ENCODE measurements around the gene EWSR1. TPM values are rescaled to one million over a fixed set of nuclear protein-coding genes. Genes with fewer than 3 reads are reported as not detected.
A peak's percentile ranks its signal among the peaks of the same experiment; 100 is the strongest.

Gene EWSR1
- polyA plus RNA-seq, 3 donors: 81.2 to 280 (median 136) TPM

DNA sequence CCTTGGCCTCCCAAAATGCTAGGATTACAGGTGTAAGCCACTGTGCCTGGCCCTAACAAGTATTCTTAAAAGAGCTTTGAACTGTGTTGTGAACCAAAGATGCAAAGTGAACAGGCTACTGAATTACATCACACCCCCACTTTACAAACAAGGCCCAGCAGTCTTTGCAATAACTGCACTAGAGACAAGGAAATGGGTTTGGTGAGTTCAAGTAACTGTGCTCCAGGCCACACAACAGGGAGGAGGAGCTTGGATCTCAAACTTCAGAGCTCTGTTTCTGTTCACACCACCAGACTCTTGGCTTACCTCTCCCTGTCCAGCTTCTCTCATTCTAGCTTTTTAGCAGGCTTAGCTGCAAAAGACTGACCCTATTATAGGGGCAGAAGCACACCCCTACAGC, 77.9 kb downstream of the EWSR1 start:
- peaks cover 0 to 1% (median 0%) of the 10 kb centered on the region in 3 donors for H3K27me3 Mint-ChIP-seq (ENCODE audit: low read depth in 3 of 3)
- no peaks in the 10 kb centered on the region for H3K4me1 Mint-ChIP-seq
- Histone ChIP-seq H3K27ac (ENCODE audit: low read depth in 1 of 2, low read length in 2 of 2) (no peak overlapping the region), H3K79me2 (ENCODE audit: insufficient read depth, low read length) (no peaks in the 10 kb centered on the region), H3K27me3 (ENCODE audit: control insufficient read depth in 2 of 2, insufficient read depth in 2 of 2, low read length in 2 of 2) (no peaks in the 10 kb centered on the region), H4K20me1 (ENCODE audit: insufficient read depth, low read length) (peaks cover 53% of the 10 kb centered on the region), H3K4me1 (ENCODE audit: control insufficient read depth in 1 of 2, insufficient read depth in 2 of 2, low read length in 2 of 2) (no peaks in the 10 kb centered on the region), H3K4me2 (replicated peaks; ENCODE audit: extremely low read depth, low read length, poor library complexity, severe bottlenecking) (no peak overlapping the region), H3K9ac (ENCODE audit: insufficient read depth, low read length, poor library complexity, severe bottlenecking) (no peak overlapping the region), H3K9me3 (replicated peaks in 1 of 2; ENCODE audit: control insufficient read depth in 1 of 2, insufficient read depth in 1 of 2, low read length in 2 of 2) (no peaks in the 10 kb centered on the region), H2AFZ (ENCODE audit: insufficient read depth, low read depth, low read length, poor library complexity, severe bottlenecking) (no peak overlapping the region), H3K36me3 (replicated peaks in 1 of 2; ENCODE audit: control insufficient read depth in 1 of 2, insufficient read depth in 2 of 2, low read length in 2 of 2) (peaks cover 91 to 100% of the 10 kb centered on the region in 2 donors), H3K4me3 (replicated peaks in 1 of 3; ENCODE audit: low read depth in 2 of 3, low read length in 3 of 3) (no peak overlapping the region)
- TF ChIP-seq, protein P1, sequence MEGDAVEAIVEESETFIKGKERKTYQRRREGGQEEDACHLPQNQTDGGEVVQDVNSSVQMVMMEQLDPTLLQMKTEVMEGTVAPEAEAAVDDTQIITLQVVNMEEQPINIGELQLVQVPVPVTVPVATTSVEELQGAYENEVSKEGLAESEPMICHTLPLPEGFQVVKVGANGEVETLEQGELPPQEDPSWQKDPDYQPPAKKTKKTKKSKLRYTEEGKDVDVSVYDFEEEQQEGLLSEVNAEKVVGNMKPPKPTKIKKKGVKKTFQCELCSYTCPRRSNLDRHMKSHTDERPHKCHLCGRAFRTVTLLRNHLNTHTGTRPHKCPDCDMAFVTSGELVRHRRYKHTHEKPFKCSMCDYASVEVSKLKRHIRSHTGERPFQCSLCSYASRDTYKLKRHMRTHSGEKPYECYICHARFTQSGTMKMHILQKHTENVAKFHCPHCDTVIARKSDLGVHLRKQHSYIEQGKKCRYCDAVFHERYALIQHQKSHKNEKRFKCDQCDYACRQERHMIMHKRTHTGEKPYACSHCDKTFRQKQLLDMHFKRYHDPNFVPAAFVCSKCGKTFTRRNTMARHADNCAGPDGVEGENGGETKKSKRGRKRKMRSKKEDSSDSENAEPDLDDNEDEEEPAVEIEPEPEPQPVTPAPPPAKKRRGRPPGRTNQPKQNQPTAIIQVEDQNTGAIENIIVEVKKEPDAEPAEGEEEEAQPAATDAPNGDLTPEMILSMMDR (IDR thresholded peaks at IDR 0.05): no peak
- no peaks in the 10 kb centered on the region for H3K9me3 Mint-ChIP-seq
- H3K4me3 Mint-ChIP-seq: no peak overlapping the region
- peak overlapping the region in 1 of 7 donors; percentile 58 for H3K27ac Mint-ChIP-seq
- intact Hi-C loops (cut with micrococcal nuclease): no loop called here
- DNase-seq: no peak
- peaks cover 95 to 100% of the 10 kb centered on the region in 2 donors for H3K36me3 Mint-ChIP-seq

DNA sequence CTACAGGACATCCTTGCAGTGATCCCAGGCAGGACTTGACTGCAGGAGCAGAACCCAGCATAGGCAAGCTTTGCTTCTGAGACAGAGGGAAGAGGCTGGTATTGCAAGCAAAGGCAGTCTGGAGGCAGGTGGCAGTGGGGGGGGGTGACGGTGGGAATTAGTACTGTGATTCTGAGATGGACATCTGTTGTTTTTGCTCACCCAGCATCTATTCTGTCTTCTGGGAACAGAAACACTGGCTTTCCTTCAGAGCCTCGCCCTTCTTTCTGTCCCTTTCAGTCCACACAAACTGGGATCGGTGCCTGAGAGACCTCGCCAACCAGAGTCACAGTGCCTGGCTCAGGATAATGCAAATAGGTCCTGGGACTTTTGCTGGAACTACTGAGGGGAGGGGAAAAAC, 78.6 kb downstream of the EWSR1 start:
- Histone ChIP-seq H4K20me1 (ENCODE audit: insufficient read depth, low read length) (peaks cover 59% of the 10 kb centered on the region), H3K4me3 (replicated peaks in 1 of 3; ENCODE audit: low read depth in 2 of 3, low read length in 3 of 3) (no peak overlapping the region), H3K4me1 (ENCODE audit: control insufficient read depth in 1 of 2, insufficient read depth in 2 of 2, low read length in 2 of 2) (no peaks in the 10 kb centered on the region), H3K9ac (ENCODE audit: insufficient read depth, low read length, poor library complexity, severe bottlenecking) (no peak overlapping the region), H3K79me2 (ENCODE audit: insufficient read depth, low read length) (no peaks in the 10 kb centered on the region), H3K27me3 (ENCODE audit: control insufficient read depth in 2 of 2, insufficient read depth in 2 of 2, low read length in 2 of 2) (no peaks in the 10 kb centered on the region), H2AFZ (ENCODE audit: insufficient read depth, low read depth, low read length, poor library complexity, severe bottlenecking) (no peak overlapping the region), H3K27ac (ENCODE audit: low read depth in 1 of 2, low read length in 2 of 2) (no peak overlapping the region), H3K9me3 (replicated peaks in 1 of 2; ENCODE audit: control insufficient read depth in 1 of 2, insufficient read depth in 1 of 2, low read length in 2 of 2) (no peaks in the 10 kb centered on the region), H3K36me3 (replicated peaks in 1 of 2; ENCODE audit: control insufficient read depth in 1 of 2, insufficient read depth in 2 of 2, low read length in 2 of 2) (peaks cover 91 to 100% of the 10 kb centered on the region in 2 donors), H3K4me2 (replicated peaks; ENCODE audit: extremely low read depth, low read length, poor library complexity, severe bottlenecking) (no peak overlapping the region)
- Mint-ChIP-seq H3K27ac (no peak overlapping the region), H3K27me3 (ENCODE audit: low read depth in 3 of 3) (peaks cover 0 to 1% (median 0%) of the 10 kb centered on the region in 3 donors), H3K4me3 (no peak overlapping the region), H3K4me1 (no peaks in the 10 kb centered on the region), H3K36me3 (peaks cover 95 to 100% of the 10 kb centered on the region in 2 donors), H3K9me3 (no peaks in the 10 kb centered on the region)
- WGBS (ENCODE audit: insufficient coverage): 92% methylated on average over 2 of the region's 4 CpGs
- TF ChIP-seq, protein P1 (IDR thresholded peaks at IDR 0.05): no peak
- intact Hi-C loops (cut with micrococcal nuclease): no loop called here
- DNase-seq: no peak
